ENCODE results near the gene RAB29.

RAB29 gene

GRCh38 chr1:205775717-205776056 lies 405 bp upstream of the RAB29 start:
- TF ChIP-seq FOXP2 (optimal IDR thresholded peaks at IDR 0.05; ENCODE audit: borderline replicate concordance, extremely low read depth, extremely low read length, insufficient read depth) (no peak), POLR2AphosphoS5 (IDR thresholded peaks at IDR 0.05; ENCODE audit: low read depth, low read length) (no peak), SIN3A (IDR thresholded peaks at IDR 0.05; ENCODE audit: borderline replicate concordance, insufficient read depth, low read length) (no peak), TAF1 (IDR thresholded peaks at IDR 0.05; ENCODE audit: borderline replicate concordance, insufficient read depth, low read length) (no peak), REST (IDR thresholded peaks at IDR 0.05; ENCODE audit: insufficient read depth in 1 of 2, low read depth in 2 of 2, low read length in 2 of 2) (no peak)

GRCh38 chr1:205774198-205775014 lies 876 bp downstream of the RAB29 start:
- TF ChIP-seq REST (IDR thresholded peaks at IDR 0.05; ENCODE audit: insufficient read depth in 1 of 2, low read depth in 2 of 2, low read length in 2 of 2) = no peak
- no peak for TF ChIP-seq SIN3A (IDR thresholded peaks at IDR 0.05; ENCODE audit: borderline replicate concordance, insufficient read depth, low read length)
- no peak for TF ChIP-seq TAF1 (IDR thresholded peaks at IDR 0.05; ENCODE audit: borderline replicate concordance, insufficient read depth, low read length)
- no peak for TF ChIP-seq POLR2AphosphoS5 (IDR thresholded peaks at IDR 0.05; ENCODE audit: low read depth, low read length)
- no peak for TF ChIP-seq FOXP2 (optimal IDR thresholded peaks at IDR 0.05; ENCODE audit: borderline replicate concordance, extremely low read depth, extremely low read length, insufficient read depth)

GRCh38 chr1:205772607-205773032 lies 2.7 kb downstream of the RAB29 start:
- TF ChIP-seq SIN3A (IDR thresholded peaks at IDR 0.05; ENCODE audit: borderline replicate concordance, insufficient read depth, low read length) (no peak), FOXP2 (optimal IDR thresholded peaks at IDR 0.05; ENCODE audit: borderline replicate concordance, extremely low read depth, extremely low read length, insufficient read depth) (no peak)

- TF ChIP-seq REST (IDR thresholded peaks at IDR 0.05; ENCODE audit: insufficient read depth in 1 of 2, low read depth in 2 of 2, low read length in 2 of 2) (no peak), POLR2AphosphoS5 (IDR thresholded peaks at IDR 0.05; ENCODE audit: low read depth, low read length) (no peak), TAF1 (IDR thresholded peaks at IDR 0.05; ENCODE audit: borderline replicate concordance, insufficient read depth, low read length) (no peak), FOXP2 (optimal IDR thresholded peaks at IDR 0.05; ENCODE audit: borderline replicate concordance, extremely low read depth, extremely low read length, insufficient read depth) (no peak), SIN3A (IDR thresholded peaks at IDR 0.05; ENCODE audit: borderline replicate concordance, insufficient read depth, low read length) (no peak)
Observed at GRCh38 chr1:205770618-205771017, 4.7 kb downstream of the RAB29 start.

GRCh38 chr1:205769641-205770365 lies 5.5 kb downstream of the RAB29 start:
- TF ChIP-seq REST (IDR thresholded peaks at IDR 0.05; ENCODE audit: insufficient read depth in 1 of 2, low read depth in 2 of 2, low read length in 2 of 2) = no peak
- TF ChIP-seq TAF1 (IDR thresholded peaks at IDR 0.05; ENCODE audit: borderline replicate concordance, insufficient read depth, low read length) = no peak
- TF ChIP-seq SIN3A (IDR thresholded peaks at IDR 0.05; ENCODE audit: borderline replicate concordance, insufficient read depth, low read length) = no peak
- TF ChIP-seq POLR2AphosphoS5 (IDR thresholded peaks at IDR 0.05; ENCODE audit: low read depth, low read length) = no peak
- no peak for TF ChIP-seq FOXP2 (optimal IDR thresholded peaks at IDR 0.05; ENCODE audit: borderline replicate concordance, extremely low read depth, extremely low read length, insufficient read depth)
